ENCODE data around the gene LMX1A.

Gene LMX1A

DNA sequence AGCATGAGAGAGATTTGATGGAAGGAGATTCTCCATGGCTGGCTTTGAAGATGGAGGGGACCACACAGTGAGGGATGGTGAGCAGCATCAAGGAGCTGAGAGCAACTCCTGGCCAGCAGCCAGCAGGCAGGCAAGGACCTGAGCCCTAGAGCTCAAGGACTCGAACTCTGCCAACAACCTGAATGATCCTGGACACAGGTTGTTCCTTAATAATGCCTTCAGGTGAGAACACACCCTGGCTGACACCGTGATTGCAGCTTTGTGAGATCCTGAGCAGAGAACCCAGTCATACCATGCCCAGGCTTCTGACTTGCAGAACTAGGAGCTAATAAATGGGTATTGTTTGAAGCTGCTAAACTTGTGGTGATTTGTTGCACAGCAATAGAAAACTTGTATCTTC, 183.1 kb downstream of the LMX1A start:
- in situ Hi-C loops (cut with HindIII; ENCODE audit: low sequenced_read_pairs) = no loop called here
- H3K4me3 ChIP-seq (ENCODE audit: low read depth, low read length) = no peak overlapping the region
- DNase-seq (ENCODE audit: low read depth) = no peak
- TF ChIP-seq, protein P1, sequence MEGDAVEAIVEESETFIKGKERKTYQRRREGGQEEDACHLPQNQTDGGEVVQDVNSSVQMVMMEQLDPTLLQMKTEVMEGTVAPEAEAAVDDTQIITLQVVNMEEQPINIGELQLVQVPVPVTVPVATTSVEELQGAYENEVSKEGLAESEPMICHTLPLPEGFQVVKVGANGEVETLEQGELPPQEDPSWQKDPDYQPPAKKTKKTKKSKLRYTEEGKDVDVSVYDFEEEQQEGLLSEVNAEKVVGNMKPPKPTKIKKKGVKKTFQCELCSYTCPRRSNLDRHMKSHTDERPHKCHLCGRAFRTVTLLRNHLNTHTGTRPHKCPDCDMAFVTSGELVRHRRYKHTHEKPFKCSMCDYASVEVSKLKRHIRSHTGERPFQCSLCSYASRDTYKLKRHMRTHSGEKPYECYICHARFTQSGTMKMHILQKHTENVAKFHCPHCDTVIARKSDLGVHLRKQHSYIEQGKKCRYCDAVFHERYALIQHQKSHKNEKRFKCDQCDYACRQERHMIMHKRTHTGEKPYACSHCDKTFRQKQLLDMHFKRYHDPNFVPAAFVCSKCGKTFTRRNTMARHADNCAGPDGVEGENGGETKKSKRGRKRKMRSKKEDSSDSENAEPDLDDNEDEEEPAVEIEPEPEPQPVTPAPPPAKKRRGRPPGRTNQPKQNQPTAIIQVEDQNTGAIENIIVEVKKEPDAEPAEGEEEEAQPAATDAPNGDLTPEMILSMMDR (IDR thresholded peaks at IDR 0.05; ENCODE audit: low read depth, low read length, missing control alignments) = no peak

DNA sequence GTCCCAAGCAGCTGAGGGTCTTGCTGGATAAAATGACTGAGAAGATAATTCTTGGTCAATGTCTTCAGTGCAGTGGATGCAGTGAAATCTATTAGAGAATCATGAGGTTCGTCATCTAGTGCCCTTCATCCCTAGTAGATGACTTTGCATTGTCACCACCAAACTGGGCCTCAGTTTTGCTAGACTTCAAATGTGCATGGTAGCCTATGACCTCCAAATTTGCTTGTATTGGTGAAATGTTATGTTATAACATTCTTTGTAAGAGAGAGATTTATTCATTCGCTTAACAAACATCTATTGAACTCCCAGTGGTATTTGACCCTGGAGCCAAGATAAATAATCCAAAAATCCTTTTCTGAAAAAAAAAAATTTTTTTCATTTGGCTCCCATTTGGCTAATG, 183.8 kb downstream of the LMX1A start:
- no peak for DNase-seq (ENCODE audit: low read depth)
- TF ChIP-seq, protein P1 (IDR thresholded peaks at IDR 0.05; ENCODE audit: low read depth, low read length, missing control alignments) = no peak
- H3K4me3 ChIP-seq (ENCODE audit: low read depth, low read length) = no peak overlapping the region
- in situ Hi-C loops (cut with HindIII; ENCODE audit: low sequenced_read_pairs) = no loop called here

GRCh38 chr1:165169729-165170128, 186.8 kb downstream of the LMX1A start:
- no peak for DNase-seq (ENCODE audit: low read depth)
- in situ Hi-C loops (cut with HindIII; ENCODE audit: low sequenced_read_pairs) = no loop called here
- H3K4me3 ChIP-seq (ENCODE audit: low read depth, low read length) = no peak overlapping the region
- TF ChIP-seq, protein P1 (IDR thresholded peaks at IDR 0.05; ENCODE audit: low read depth, low read length, missing control alignments) = no peak

GRCh38 chr1:165169028-165169427, 187.5 kb downstream of the LMX1A start:
- in situ Hi-C loops (cut with HindIII; ENCODE audit: low sequenced_read_pairs) = no loop called here
- H3K4me3 ChIP-seq (ENCODE audit: low read depth, low read length) = no peak overlapping the region

DNA sequence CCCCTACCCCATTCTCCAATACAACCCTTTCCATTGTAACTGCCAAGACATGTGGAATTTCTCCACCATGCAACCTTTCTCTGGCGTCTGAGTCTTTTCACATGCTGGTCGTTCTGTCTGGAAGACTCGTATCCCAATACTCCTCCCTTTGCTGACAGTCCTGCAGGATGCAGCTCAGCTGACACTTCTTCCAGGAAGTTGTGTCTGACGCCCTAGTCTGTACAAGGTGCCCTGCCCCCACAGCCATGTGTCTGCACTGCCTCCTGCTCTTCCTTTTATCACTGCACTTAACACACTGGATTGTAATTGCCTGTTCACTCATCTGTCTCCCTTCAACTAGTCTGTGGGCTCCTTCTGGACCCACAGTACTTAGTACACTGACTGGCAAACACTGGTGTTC, 188.0 kb downstream of the LMX1A start:
- in situ Hi-C loops (cut with HindIII; ENCODE audit: low sequenced_read_pairs) = no loop called here
- no peak for DNase-seq (ENCODE audit: low read depth)
- H3K4me3 ChIP-seq (ENCODE audit: low read depth, low read length) = no peak overlapping the region
- TF ChIP-seq, protein P1 (IDR thresholded peaks at IDR 0.05; ENCODE audit: low read depth, low read length, missing control alignments) = no peak

More at GRCh38 chr1:165169028-165169427, 187.5 kb downstream of the LMX1A start:
- TF ChIP-seq, protein P1 (IDR thresholded peaks at IDR 0.05; ENCODE audit: low read depth, low read length, missing control alignments) = no peak
- DNase-seq (ENCODE audit: low read depth) = no peak

DNA sequence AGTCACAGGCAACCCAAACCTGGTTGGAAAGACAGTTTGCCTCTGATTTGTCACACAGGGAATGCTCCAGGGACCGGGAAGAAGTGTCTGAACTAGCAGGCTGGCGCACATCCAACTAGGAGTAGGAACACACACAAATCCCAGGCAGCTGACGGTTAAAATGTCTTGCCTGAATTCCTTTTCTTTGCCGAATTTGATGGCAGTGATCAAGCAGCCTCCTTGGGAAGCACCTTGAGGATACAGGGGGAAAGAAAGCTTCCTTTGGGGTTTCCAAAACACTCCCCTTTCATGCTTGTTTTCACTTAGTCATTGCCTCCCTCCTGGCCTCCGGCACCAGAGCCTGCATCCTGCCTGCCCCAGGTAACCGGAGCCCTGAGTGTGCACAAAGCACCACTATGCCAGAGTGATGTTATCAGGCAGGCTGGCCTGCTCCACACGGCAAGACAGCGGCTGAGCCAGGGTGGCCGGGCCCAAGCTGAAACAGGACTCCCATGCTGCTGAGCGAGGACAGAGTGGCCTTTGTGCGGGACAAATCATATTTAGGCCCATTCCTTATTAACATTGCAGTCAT, 193.8 kb downstream of the LMX1A start:
- no peak for DNase-seq (ENCODE audit: low read depth)
- TF ChIP-seq, protein P1 (IDR thresholded peaks at IDR 0.05; ENCODE audit: low read depth, low read length, missing control alignments) = no peak
- in situ Hi-C loops (cut with HindIII; ENCODE audit: low sequenced_read_pairs) = no loop called here
- H3K4me3 ChIP-seq (ENCODE audit: low read depth, low read length) = no peak overlapping the region
